ENCODE results near the gene CCDC9B.

GRCh38 chr15:40300771-40301170 lies 40.0 kb downstream of the CCDC9B start:
- TF ChIP-seq CTCF (IDR thresholded peaks at IDR 0.05) (no peak), POLR2A (IDR thresholded peaks at IDR 0.05) (no peak)
